SK-N-MC (cell line): ENCODE results near the gene VPS13A.
A peak's percentile ranks its signal among the peaks of the same experiment; 100 is the strongest.

Experiments used
- DNase-seq: peaks from one replicate; pipeline ENCODE4 v3.0.0-alpha.2; 2011; ENCODE audit warnings: low read depth, low spot score
- H3K27ac ChIP-seq: fragments of 200-600 bp; sonication (generic); 2 replicates; pipeline ENCODE4 v1.5.1; 2016; ENCODE audit warnings: mixed run types
- H3K36me3 ChIP-seq: fragments of 200-600 bp; sonication (generic); 2 replicates; pipeline ENCODE4 v1.6.1; 2017; ENCODE audit warnings: antibody characterized with exemption, low read length, mixed read lengths; ENCODE audit not compliant: insufficient read depth
- H3K4me3 ChIP-seq: fragments of 200-600 bp; sonication (generic); 2 replicates; pipeline ENCODE4 v1.5.1; 2016
- H3K9ac ChIP-seq: fragments of 200-600 bp; sonication (generic); 2 replicates; pipeline ENCODE4 v1.8.0; 2017; ENCODE audit warnings: mixed run types, mixed read lengths; ENCODE audit not compliant: insufficient read length
- H3K9me3 ChIP-seq: fragments of 200-600 bp; sonication (generic); 2 replicates; pipeline ENCODE4 v1.6.1; 2017; ENCODE audit warnings: low read depth, mild to moderate bottlenecking, antibody characterized with exemption, low read length, moderate library complexity, mixed read lengths
- EZH2 ChIP-seq: fragments of 200-600 bp; sonication (generic); IDR thresholded peaks from one replicate; pipeline ENCODE4 v1.6.1; 2017; ENCODE audit warnings: antibody characterized with exemption
- FOXP2 ChIP-seq: optimal IDR thresholded peaks from 2 replicates; pipeline ENCODE3; 2011; ENCODE audit warnings: mild to moderate bottlenecking, moderate library complexity; ENCODE audit not compliant: insufficient read depth; ENCODE audit errors: extremely low read length, control extremely low read depth
- POLR2AphosphoS5 ChIP-seq: IDR thresholded peaks from 2 replicates; pipeline ENCODE4 v1.6.1; 2012; ENCODE audit warnings: mild to moderate bottlenecking, low read depth, low read length, borderline replicate concordance

Gene VPS13A

GRCh38 chr9:77417566-77417965 lies 240.2 kb downstream of the VPS13A start:
- 0 out of 2 replicates have a peak overlapping the region, but pooled peaks have one; percentile 4 for H3K4me3 ChIP-seq
- no peak overlapping the region for H3K9ac ChIP-seq
- no peak for DNase-seq
- H3K27ac ChIP-seq = 0 out of 2 replicates have a peak overlapping the region, but pooled peaks have one; percentile 45
- no peaks in the 10 kb centered on the region for H3K36me3 ChIP-seq
- TF ChIP-seq POLR2AphosphoS5 (no peak), FOXP2 (no peak), EZH2 (no peak)
- no peaks in the 10 kb centered on the region for H3K9me3 ChIP-seq

- Histone ChIP-seq H3K9ac (no peak overlapping the region), H3K4me3 (no peak overlapping the region), H3K27ac (no peak overlapping the region), H3K9me3 (no peaks in the 10 kb centered on the region), H3K36me3 (no peaks in the 10 kb centered on the region)
- no peak for DNase-seq
- TF ChIP-seq POLR2AphosphoS5 (no peak), EZH2 (no peak), FOXP2 (no peak)
Observed at GRCh38 chr9:77418226-77418625, 240.9 kb downstream of the VPS13A start.

- Histone ChIP-seq H3K9ac (no peak overlapping the region), H3K9me3 (no peaks in the 10 kb centered on the region), H3K4me3 (no peak overlapping the region), H3K27ac (no peak overlapping the region), H3K36me3 (no peaks in the 10 kb centered on the region)
- no peak for DNase-seq
- TF ChIP-seq FOXP2 (no peak), EZH2 (no peak), POLR2AphosphoS5 (no peak)
Observed at GRCh38 chr9:77420641-77421040, 243.3 kb downstream of the VPS13A start.

DNA sequence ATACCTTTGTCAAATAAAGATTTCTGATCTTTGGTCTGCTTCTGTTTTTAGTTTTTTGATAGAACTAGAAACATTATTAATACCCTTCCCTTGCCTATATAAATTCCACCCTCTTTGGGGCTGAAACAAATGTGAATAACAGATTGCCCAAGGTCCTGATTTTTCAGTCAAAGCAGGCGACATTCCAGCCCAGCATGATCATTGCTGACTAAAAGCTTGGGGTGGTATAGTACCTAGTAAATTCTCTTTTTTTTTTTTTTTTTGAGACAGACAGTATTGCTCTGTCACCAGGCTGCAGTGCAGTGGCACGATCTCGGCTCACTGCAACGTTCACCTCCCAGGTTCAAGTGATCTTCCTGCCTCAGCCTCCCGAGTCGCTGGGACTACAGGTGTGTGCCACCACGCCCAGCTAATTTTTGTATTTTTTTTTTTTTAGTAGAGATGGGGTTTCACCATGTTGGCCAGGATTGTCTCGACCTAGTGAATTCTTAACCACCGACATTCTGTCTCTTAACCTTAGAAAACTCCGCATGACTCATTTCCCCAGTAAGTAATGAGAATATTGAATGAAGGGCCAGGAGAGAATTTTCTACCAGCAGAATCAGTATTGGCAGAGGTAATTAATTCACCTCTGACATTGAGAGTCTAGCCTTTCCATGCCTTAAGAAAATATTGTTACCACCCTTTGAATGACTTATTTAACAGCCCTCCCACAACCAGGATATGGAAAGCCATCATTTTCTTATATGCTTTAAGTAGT lies 244.4 kb downstream of the VPS13A start:
- Histone ChIP-seq H3K9ac (no peak overlapping the region), H3K27ac (no peak overlapping the region), H3K4me3 (no peak overlapping the region), H3K36me3 (no peaks in the 10 kb centered on the region), H3K9me3 (no peaks in the 10 kb centered on the region)
- no peak for DNase-seq
- TF ChIP-seq EZH2 = no peak
- no peak for TF ChIP-seq POLR2AphosphoS5
- no peak for TF ChIP-seq FOXP2

DNA sequence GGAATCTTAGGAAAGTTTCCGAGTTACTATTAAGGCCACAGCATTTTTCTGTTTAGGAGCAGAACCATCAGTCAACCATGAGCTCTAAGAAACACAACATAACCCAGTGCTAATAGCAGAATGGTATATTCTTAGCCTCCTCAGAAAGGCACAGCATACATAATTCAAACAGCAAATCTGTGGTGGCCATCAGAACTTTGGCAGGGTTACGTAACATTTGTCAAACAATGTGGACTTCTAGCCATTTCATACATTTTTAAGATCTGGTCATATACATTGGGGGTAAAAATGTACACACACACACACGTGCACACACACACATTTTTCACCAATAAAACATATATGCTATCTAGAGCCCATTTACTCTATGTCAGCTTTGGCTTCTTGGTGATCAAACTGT lies 245.6 kb downstream of the VPS13A start:
- no peak overlapping the region for H3K27ac ChIP-seq
- H3K9me3 ChIP-seq = no peaks in the 10 kb centered on the region
- DNase-seq = no peak
- TF ChIP-seq EZH2 (no peak), FOXP2 (no peak), POLR2AphosphoS5 (no peak)
- no peaks in the 10 kb centered on the region for H3K36me3 ChIP-seq
- no peak overlapping the region for H3K4me3 ChIP-seq
- H3K9ac ChIP-seq = no peak overlapping the region

GRCh38 chr9:77423841-77424240 lies 246.5 kb downstream of the VPS13A start:
- H3K9me3 ChIP-seq = no peaks in the 10 kb centered on the region
- no peak overlapping the region for H3K4me3 ChIP-seq
- H3K9ac ChIP-seq = no peak overlapping the region
- DNase-seq = no peak
- no peaks in the 10 kb centered on the region for H3K36me3 ChIP-seq
- H3K27ac ChIP-seq = no peak overlapping the region
- TF ChIP-seq POLR2AphosphoS5 = no peak
- no peak for TF ChIP-seq EZH2
- no peak for TF ChIP-seq FOXP2

GRCh38 chr9:77424993-77425392 lies 247.7 kb downstream of the VPS13A start:
- no peak overlapping the region for H3K9ac ChIP-seq

DNA sequence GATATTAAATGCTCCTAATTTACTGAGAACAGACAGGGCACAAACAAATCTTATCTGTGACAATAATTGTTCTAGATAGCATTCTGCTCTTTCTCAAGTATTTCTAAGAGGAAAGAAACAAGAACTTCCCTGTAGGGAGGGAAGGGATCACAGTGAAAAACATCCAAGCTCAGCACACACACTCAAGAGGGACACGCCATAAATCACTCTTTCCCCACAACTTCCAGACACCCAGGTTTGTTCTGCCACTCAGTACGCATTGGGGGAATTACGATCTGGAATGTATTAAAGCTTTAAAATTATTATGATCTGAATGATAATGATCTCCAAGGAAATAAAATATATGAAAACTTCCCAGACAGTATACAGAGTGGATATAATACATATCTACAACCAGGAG lies 249.4 kb downstream of the VPS13A start:
- DNase-seq = no peak
- Histone ChIP-seq H3K27ac (no peak overlapping the region), H3K36me3 (no peaks in the 10 kb centered on the region), H3K9ac (no peak overlapping the region), H3K4me3 (no peak overlapping the region), H3K9me3 (no peaks in the 10 kb centered on the region)
- TF ChIP-seq EZH2 (no peak), POLR2AphosphoS5 (no peak), FOXP2 (no peak)

More at GRCh38 chr9:77424993-77425392, 247.7 kb downstream of the VPS13A start:
- H3K27ac ChIP-seq = no peak overlapping the region
- no peaks in the 10 kb centered on the region for H3K9me3 ChIP-seq
- no peaks in the 10 kb centered on the region for H3K36me3 ChIP-seq
- H3K4me3 ChIP-seq = no peak overlapping the region
- DNase-seq = no peak
- no peak for TF ChIP-seq POLR2AphosphoS5
- TF ChIP-seq FOXP2 = no peak
- no peak for TF ChIP-seq EZH2

GRCh38 chr9:77427256-77427927 lies 250.1 kb downstream of the VPS13A start:
- Histone ChIP-seq H3K27ac (no peak overlapping the region), H3K36me3 (no peaks in the 10 kb centered on the region), H3K9ac (no peak overlapping the region), H3K4me3 (no peak overlapping the region), H3K9me3 (no peaks in the 10 kb centered on the region)
- TF ChIP-seq EZH2 (no peak), FOXP2 (no peak), POLR2AphosphoS5 (no peak)
- DNase-seq = no peak
